ENCODE data around the gene PSMG3. TPM values are rescaled to one million over a fixed set of nuclear protein-coding genes. Genes with fewer than 3 reads are reported as not detected.

PSMG3 gene
- polyA plus RNA-seq, 3 donors: 33.3 to 37.6 (median 37.2) TPM

Other genes with a start within 250 kb of the PSMG3 start
- 1 to 10 TPM; 5.4 to 6.6 (median 5.8) TPM for gene MICALL2, start 110.6 kb downstream of the PSMG3 start, polyA plus RNA-seq (ENCODE audit: insufficient read length in 3 of 3)
- gene INTS1, start 65.6 kb downstream of the PSMG3 start, polyA plus RNA-seq (ENCODE audit: insufficient read length in 3 of 3): 10 to 100 TPM; 53.1 to 56.4 (median 54.7) TPM
- 1 to 10 TPM; 6.0 to 7.2 (median 6.4) TPM for gene MAFK, start 39.3 kb downstream of the PSMG3 start, polyA plus RNA-seq (ENCODE audit: insufficient read length in 3 of 3)
- 1 to 10 TPM; 3.6 to 5.6 (median 4.7) TPM for gene TMEM184A, start 13.8 kb downstream of the PSMG3 start, polyA plus RNA-seq (ENCODE audit: insufficient read length in 3 of 3)
- 10 to 100 TPM; 10.6 to 12.3 (median 11.8) TPM for gene ELFN1, start 100.2 kb upstream of the PSMG3 start, polyA plus RNA-seq (ENCODE audit: insufficient read length in 3 of 3)

All from right renal cortex interstitium (tissue), 3 donors.